GM23338 (cell line): ENCODE measurements around the gene DTD1. TPM values are rescaled to one million over a fixed set of nuclear protein-coding genes. Genes with fewer than 3 reads are reported as not detected.

ENCODE experiments used
- ATAC-seq: fragments of 200-7000 bp; cut with Tn5 transposase; 3 replicates; pipeline ENCODE4 v1.9.1; 2020
- DNase-seq: peaks from one replicate; pipeline ENCODE4 v3.0.0-alpha.2; 2015; ENCODE audit warnings: low spot score
- H2AFZ ChIP-seq: fragments of 200-600 bp; sonication (generic); 2 replicates; pipeline ENCODE4 v1.8.0; 2016; ENCODE audit warnings: antibody characterized with exemption, mild to moderate bottlenecking, moderate library complexity
- H3F3A ChIP-seq: fragments of 200-600 bp; sonication (generic); replicated peaks from 2 replicates; pipeline ENCODE4 v1.8.0; 2017; ENCODE audit warnings: antibody characterized with exemption, mixed run types, low read depth
- H3K27ac ChIP-seq: fragments of 200-600 bp; sonication (generic); 2 replicates; pipeline ENCODE4 v1.6.1; 2016; ENCODE audit warnings: low read depth
- H3K27me3 ChIP-seq: fragments of 200-600 bp; sonication (generic); 2 replicates; pipeline ENCODE4 v1.8.0; 2016; ENCODE audit warnings: mild to moderate bottlenecking, mixed run types, moderate library complexity; ENCODE audit not compliant: insufficient read depth
- H3K36me3 ChIP-seq: fragments of 200-600 bp; sonication (generic); 2 replicates; pipeline ENCODE4 v1.8.0; 2016; ENCODE audit warnings: mild to moderate bottlenecking; ENCODE audit not compliant: insufficient read depth
- H3K4me1 ChIP-seq: fragments of 200-600 bp; sonication (generic); 2 replicates; pipeline ENCODE4 v1.8.0; 2016; ENCODE audit warnings: mild to moderate bottlenecking, moderate library complexity; ENCODE audit not compliant: insufficient read depth
- H3K4me2 ChIP-seq: fragments of 200-600 bp; sonication (generic); 2 replicates; pipeline ENCODE4 v1.7.1; 2017; ENCODE audit warnings: mixed run types
- H3K4me3 ChIP-seq: fragments of 200-600 bp; sonication (generic); 2 replicates; pipeline ENCODE4 v1.6.1; 2016; ENCODE audit warnings: mixed run types
- H3K79me2 ChIP-seq: fragments of 200-600 bp; sonication (generic); replicated peaks from 2 replicates; pipeline ENCODE4 v1.8.0; 2017; ENCODE audit warnings: mild to moderate bottlenecking; ENCODE audit not compliant: insufficient read depth
- H3K9me2 ChIP-seq: fragments of 200-600 bp; sonication (generic); 2 replicates; pipeline ENCODE4 v1.8.0; 2017; ENCODE audit not compliant: insufficient read depth
- H4K20me1 ChIP-seq: fragments of 200-600 bp; sonication (generic); replicated peaks from 2 replicates; pipeline ENCODE4 v1.8.0; 2017; ENCODE audit warnings: mild to moderate bottlenecking; ENCODE audit not compliant: insufficient read depth
- H3K27ac Mint-ChIP-seq: 2 replicates; pipeline ENCODE4 v1.8.0; 2020; ENCODE audit warnings: inconsistent platforms, mild to moderate bottlenecking, moderate library complexity, mixed read lengths
- H3K27me3 Mint-ChIP-seq: 3 replicates; pipeline ENCODE4 v1.8.0; 2022; ENCODE audit warnings: low read depth, mild to moderate bottlenecking, moderate library complexity, mixed read lengths, inconsistent platforms; ENCODE audit not compliant: insufficient read depth, poor library complexity
- H3K36me3 Mint-ChIP-seq: 3 replicates; pipeline ENCODE4 v1.8.0; 2021; ENCODE audit warnings: low read depth, mild to moderate bottlenecking, inconsistent platforms, moderate library complexity, mixed read lengths
- H3K4me1 Mint-ChIP-seq: 3 replicates; pipeline ENCODE4 v1.8.0; 2020; ENCODE audit warnings: mild to moderate bottlenecking, inconsistent platforms, mixed read lengths
- H3K4me3 Mint-ChIP-seq: 3 replicates; pipeline ENCODE4 v1.8.0; 2021; ENCODE audit warnings: moderate library complexity, mild to moderate bottlenecking, inconsistent platforms, mixed read lengths
- H3K9me3 Mint-ChIP-seq: 3 replicates; pipeline ENCODE4 v1.8.0; 2020; ENCODE audit warnings: moderate library complexity, mild to moderate bottlenecking, inconsistent platforms, mixed read lengths
- EZH2 ChIP-seq: fragments of 200-600 bp; sonication (generic); IDR thresholded peaks from one replicate; pipeline ENCODE4 v1.8.0; 2017; ENCODE audit warnings: antibody characterized with exemption, mild to moderate bottlenecking, low read depth; ENCODE audit not compliant: unreplicated experiment
- EZH2phosphoT487 ChIP-seq: fragments of 200-600 bp; sonication (generic); IDR thresholded peaks from one replicate; pipeline ENCODE4 v1.8.1; 2018; ENCODE audit warnings: antibody characterized with exemption; ENCODE audit not compliant: unreplicated experiment
- POLR2AphosphoS5 ChIP-seq: IDR thresholded peaks from 2 replicates; pipeline ENCODE4 v1.6.1; 2016; ENCODE audit warnings: antibody characterized with exemption, low read depth
- STAT1 ChIP-seq: IDR thresholded peaks from one replicate; pipeline ENCODE4 v1.6.1; 2016; ENCODE audit warnings: antibody characterized with exemption; ENCODE audit not compliant: unreplicated experiment
- ZNF114 ChIP-seq: fragments of 250-450 bp; sonication (Bioruptor Pico); IDR thresholded peaks from 2 replicates; pipeline ENCODE4 v1.5.0; 2020; ENCODE audit warnings: mild to moderate bottlenecking, moderate library complexity
- ZNF331 ChIP-seq: fragments of 250-450 bp; sonication (Bioruptor Pico); IDR thresholded peaks from 2 replicates; pipeline ENCODE4 v1.5.0; 2020; ENCODE audit warnings: low read depth, mild to moderate bottlenecking, moderate library complexity
- polyA plus RNA-seq: library from polyadenylated mRNA; unstranded; fragments of >200 nt; fragmentation: Nextera tagmentation; extraction: Ambion mirVana; gene quantifications from 2 replicates; pipeline ENCODE4 v1.2.1, GENCODE V29; 2016
- total RNA-seq: library from RNA; depleted of rRNA; stranded (reverse); fragments of >200 nt; shearing (Covaris generic); gene quantifications from 2 replicates; pipeline ENCODE4 v1.2.3, GENCODE V29; 2014
- TF ChIP-seq, protein P1 (sequence below): IDR thresholded peaks from one replicate; pipeline ENCODE4 v1.6.1; 2018; ENCODE audit warnings: antibody characterized with exemption; ENCODE audit not compliant: unreplicated experiment
- TF ChIP-seq, protein P2 (sequence below): fragments of 250-450 bp; sonication (Bioruptor Pico); IDR thresholded peaks from 2 replicates; pipeline ENCODE4 v1.5.0; 2020; ENCODE audit warnings: mild to moderate bottlenecking, moderate library complexity

The DTD1 gene
- total and polyA plus RNA-seq, 2 experiments from 2014 or later = 69.8 to 74.0 TPM

DNA sequence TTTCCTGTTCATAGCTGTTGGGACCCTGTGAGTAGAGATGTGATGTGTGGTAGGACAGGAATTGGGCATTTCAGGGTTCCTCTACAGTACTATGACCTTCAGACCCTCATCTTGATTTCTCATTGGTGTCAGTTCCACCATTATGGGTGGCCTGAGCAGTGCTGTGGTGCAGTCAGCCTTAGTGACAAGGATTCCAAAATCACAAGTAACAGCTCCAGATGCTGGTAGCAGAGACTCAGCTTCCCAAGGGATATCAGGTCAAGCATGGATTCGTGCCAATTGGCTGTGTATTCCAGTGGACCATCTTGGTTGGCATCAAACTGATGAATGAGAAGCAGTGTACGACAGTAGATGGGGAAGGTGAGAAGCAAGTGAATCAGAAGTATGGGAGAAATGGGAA lies 16.8 kb upstream of the DTD1 start:
- Histone ChIP-seq H2AFZ (no peak overlapping the region), H3K4me3 (no peak overlapping the region), H3F3A (no peaks in the 10 kb centered on the region), H4K20me1 (no peaks in the 10 kb centered on the region), H3K4me1 (peaks cover 5% of the 10 kb centered on the region), H3K36me3 (peaks cover 6% of the 10 kb centered on the region; the same call in 1 of the 2 replicates), H3K27me3 (no peaks in the 10 kb centered on the region), H3K79me2 (peaks cover 15% of the 10 kb centered on the region), H3K27ac (no peak overlapping the region), H3K9me2 (no peaks in the 10 kb centered on the region), H3K4me2 (no peak overlapping the region)
- H3K9me3 Mint-ChIP-seq = no peaks in the 10 kb centered on the region; the same call in 1 of the 3 replicates
- ATAC-seq (no peak), DNase-seq (no peak)
- H3K27ac Mint-ChIP-seq = no peak overlapping the region
- no peak for TF ChIP-seq EZH2phosphoT487
- TF ChIP-seq STAT1 = no peak
- TF ChIP-seq, protein P1, sequence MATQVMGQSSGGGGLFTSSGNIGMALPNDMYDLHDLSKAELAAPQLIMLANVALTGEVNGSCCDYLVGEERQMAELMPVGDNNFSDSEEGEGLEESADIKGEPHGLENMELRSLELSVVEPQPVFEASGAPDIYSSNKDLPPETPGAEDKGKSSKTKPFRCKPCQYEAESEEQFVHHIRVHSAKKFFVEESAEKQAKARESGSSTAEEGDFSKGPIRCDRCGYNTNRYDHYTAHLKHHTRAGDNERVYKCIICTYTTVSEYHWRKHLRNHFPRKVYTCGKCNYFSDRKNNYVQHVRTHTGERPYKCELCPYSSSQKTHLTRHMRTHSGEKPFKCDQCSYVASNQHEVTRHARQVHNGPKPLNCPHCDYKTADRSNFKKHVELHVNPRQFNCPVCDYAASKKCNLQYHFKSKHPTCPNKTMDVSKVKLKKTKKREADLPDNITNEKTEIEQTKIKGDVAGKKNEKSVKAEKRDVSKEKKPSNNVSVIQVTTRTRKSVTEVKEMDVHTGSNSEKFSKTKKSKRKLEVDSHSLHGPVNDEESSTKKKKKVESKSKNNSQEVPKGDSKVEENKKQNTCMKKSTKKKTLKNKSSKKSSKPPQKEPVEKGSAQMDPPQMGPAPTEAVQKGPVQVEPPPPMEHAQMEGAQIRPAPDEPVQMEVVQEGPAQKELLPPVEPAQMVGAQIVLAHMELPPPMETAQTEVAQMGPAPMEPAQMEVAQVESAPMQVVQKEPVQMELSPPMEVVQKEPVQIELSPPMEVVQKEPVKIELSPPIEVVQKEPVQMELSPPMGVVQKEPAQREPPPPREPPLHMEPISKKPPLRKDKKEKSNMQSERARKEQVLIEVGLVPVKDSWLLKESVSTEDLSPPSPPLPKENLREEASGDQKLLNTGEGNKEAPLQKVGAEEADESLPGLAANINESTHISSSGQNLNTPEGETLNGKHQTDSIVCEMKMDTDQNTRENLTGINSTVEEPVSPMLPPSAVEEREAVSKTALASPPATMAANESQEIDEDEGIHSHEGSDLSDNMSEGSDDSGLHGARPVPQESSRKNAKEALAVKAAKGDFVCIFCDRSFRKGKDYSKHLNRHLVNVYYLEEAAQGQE = no peak
- TF ChIP-seq ZNF331 = no peak
- TF ChIP-seq ZNF114 (CRISPR knock-in tag) = no peak
- H3K4me3 Mint-ChIP-seq = no peak overlapping the region
- H3K27me3 Mint-ChIP-seq = peaks cover 4% of the 10 kb centered on the region
- H3K4me1 Mint-ChIP-seq = no peaks in the 10 kb centered on the region
- peaks cover 27% of the 10 kb centered on the region for H3K36me3 Mint-ChIP-seq

DNA sequence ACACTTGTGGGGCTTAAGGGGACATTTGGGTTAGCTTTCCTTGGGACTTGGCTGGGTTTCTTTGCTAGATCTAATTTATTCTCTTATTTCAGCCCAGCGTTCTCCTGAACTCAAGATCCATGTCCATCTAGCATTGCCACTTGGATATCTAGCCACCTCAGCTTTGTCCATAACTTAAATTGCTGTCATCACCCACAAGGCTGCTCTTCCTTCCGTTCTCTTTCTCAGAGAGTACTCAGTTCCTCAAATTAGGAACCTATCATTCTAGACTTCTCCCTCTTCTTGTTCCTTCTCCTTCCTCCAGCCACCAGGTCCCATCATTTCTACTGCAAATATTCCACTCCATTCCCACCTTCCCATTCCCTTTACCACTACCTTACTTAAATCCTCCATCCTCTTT lies 16.3 kb upstream of the DTD1 start:
- peaks cover 6% of the 10 kb centered on the region; the same call in 1 of the 2 replicates for H3K36me3 ChIP-seq
- no peak overlapping the region for H3K27ac ChIP-seq
- no peak overlapping the region for H3K4me3 ChIP-seq
- H3K4me1 Mint-ChIP-seq = no peaks in the 10 kb centered on the region
- peaks cover under 1% of the 10 kb centered on the region; the same call in 1 of the 2 replicates for H3K4me1 ChIP-seq
- peaks cover 15% of the 10 kb centered on the region for H3K79me2 ChIP-seq
- H3K27me3 Mint-ChIP-seq = peaks cover 4% of the 10 kb centered on the region
- H3K9me2 ChIP-seq = no peaks in the 10 kb centered on the region
- H3K36me3 Mint-ChIP-seq = peaks cover 27% of the 10 kb centered on the region
- no peaks in the 10 kb centered on the region for H3K27me3 ChIP-seq
- ATAC-seq (no peak), DNase-seq (no peak)
- no peak overlapping the region for H2AFZ ChIP-seq
- no peak overlapping the region for H3K4me3 Mint-ChIP-seq
- H4K20me1 ChIP-seq = no peaks in the 10 kb centered on the region
- no peak overlapping the region for H3K27ac Mint-ChIP-seq
- H3K4me2 ChIP-seq = no peak overlapping the region
- no peaks in the 10 kb centered on the region; the same call in 1 of the 3 replicates for H3K9me3 Mint-ChIP-seq
- no peaks in the 10 kb centered on the region for H3F3A ChIP-seq
- TF ChIP-seq ZNF114 (CRISPR knock-in tag) = no peak
- TF ChIP-seq, protein P2, sequence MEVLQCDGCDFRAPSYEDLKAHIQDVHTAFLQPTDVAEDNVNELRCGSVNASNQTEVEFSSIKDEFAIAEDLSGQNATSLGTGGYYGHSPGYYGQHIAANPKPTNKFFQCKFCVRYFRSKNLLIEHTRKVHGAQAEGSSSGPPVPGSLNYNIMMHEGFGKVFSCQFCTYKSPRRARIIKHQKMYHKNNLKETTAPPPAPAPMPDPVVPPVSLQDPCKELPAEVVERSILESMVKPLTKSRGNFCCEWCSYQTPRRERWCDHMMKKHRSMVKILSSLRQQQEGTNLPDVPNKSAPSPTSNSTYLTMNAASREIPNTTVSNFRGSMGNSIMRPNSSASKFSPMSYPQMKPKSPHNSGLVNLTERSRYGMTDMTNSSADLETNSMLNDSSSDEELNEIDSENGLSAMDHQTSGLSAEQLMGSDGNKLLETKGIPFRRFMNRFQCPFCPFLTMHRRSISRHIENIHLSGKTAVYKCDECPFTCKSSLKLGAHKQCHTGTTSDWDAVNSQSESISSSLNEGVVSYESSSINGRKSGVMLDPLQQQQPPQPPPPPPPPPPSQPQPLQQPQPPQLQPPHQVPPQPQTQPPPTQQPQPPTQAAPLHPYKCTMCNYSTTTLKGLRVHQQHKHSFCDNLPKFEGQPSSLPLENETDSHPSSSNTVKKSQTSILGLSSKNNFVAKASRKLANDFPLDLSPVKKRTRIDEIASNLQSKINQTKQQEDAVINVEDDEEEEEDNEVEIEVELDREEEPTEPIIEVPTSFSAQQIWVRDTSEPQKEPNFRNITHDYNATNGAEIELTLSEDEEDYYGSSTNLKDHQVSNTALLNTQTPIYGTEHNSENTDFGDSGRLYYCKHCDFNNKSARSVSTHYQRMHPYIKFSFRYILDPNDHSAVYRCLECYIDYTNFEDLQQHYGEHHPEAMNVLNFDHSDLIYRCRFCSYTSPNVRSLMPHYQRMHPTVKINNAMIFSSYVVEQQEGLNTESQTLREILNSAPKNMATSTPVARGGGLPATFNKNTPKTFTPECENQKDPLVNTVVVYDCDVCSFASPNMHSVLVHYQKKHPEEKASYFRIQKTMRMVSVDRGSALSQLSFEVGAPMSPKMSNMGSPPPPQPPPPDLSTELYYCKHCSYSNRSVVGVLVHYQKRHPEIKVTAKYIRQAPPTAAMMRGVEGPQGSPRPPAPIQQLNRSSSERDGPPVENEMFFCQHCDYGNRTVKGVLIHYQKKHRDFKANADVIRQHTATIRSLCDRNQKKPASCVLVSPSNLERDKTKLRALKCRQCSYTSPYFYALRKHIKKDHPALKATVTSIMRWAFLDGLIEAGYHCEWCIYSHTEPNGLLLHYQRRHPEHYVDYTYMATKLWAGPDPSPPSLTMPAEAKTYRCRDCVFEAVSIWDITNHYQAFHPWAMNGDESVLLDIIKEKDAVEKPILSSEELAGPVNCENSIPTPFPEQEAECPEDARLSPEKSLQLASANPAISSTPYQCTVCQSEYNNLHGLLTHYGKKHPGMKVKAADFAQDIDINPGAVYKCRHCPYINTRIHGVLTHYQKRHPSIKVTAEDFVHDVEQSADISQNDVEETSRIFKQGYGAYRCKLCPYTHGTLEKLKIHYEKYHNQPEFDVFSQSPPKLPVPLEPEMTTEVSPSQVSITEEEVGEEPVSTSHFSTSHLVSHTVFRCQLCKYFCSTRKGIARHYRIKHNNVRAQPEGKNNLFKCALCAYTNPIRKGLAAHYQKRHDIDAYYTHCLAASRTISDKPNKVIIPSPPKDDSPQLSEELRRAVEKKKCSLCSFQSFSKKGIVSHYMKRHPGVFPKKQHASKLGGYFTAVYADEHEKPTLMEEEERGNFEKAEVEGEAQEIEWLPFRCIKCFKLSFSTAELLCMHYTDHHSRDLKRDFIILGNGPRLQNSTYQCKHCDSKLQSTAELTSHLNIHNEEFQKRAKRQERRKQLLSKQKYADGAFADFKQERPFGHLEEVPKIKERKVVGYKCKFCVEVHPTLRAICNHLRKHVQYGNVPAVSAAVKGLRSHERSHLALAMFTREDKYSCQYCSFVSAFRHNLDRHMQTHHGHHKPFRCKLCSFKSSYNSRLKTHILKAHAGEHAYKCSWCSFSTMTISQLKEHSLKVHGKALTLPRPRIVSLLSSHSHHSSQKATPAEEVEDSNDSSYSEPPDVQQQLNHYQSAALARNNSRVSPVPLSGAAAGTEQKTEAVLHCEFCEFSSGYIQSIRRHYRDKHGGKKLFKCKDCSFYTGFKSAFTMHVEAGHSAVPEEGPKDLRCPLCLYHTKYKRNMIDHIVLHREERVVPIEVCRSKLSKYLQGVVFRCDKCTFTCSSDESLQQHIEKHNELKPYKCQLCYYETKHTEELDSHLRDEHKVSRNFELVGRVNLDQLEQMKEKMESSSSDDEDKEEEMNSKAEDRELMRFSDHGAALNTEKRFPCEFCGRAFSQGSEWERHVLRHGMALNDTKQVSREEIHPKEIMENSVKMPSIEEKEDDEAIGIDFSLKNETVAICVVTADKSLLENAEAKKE (CRISPR knock-in tag) = no peak
- TF ChIP-seq, protein P1 = no peak
- TF ChIP-seq POLR2AphosphoS5 = no peak
- TF ChIP-seq STAT1 = no peak
- no peak for TF ChIP-seq EZH2phosphoT487
- no peak for TF ChIP-seq EZH2
